Activated CD8-positive, alpha-beta memory T cell treated with anti-CD3 and anti-CD28 coated beads, Interleukin-2, amount 50 U/mL, for 24 hours (primary cell): ENCODE data around the gene DNAI1.

Experiments used
- DNase-seq: peaks from one replicate; pipeline ENCODE4 v3.0.0-alpha.2; 2020; ENCODE audit errors: extremely low read depth

Gene DNAI1

GRCh38 chr9:34541540-34541939 lies 82.9 kb downstream of the DNAI1 start:
- no peak for DNase-seq

GRCh38 chr9:34544035-34544434 lies 85.4 kb downstream of the DNAI1 start:
- no peak for DNase-seq

- no peak for DNase-seq
Observed at GRCh38 chr9:34545497-34545896, 86.9 kb downstream of the DNAI1 start.

- DNase-seq = no peak
Observed at GRCh38 chr9:34546102-34546833, 87.7 kb downstream of the DNAI1 start.

- no peak for DNase-seq
Observed at GRCh38 chr9:34546834-34547827, 88.5 kb downstream of the DNAI1 start.

GRCh38 chr9:34547960-34548611 lies 89.5 kb downstream of the DNAI1 start:
- no peak for DNase-seq

GRCh38 chr9:34549407-34549732 lies 90.8 kb downstream of the DNAI1 start:
- DNase-seq = no peak

- DNase-seq = no peak
Observed at GRCh38 chr9:34550016-34550680, 91.5 kb downstream of the DNAI1 start.

- DNase-seq = no peak
Observed at GRCh38 chr9:34550681-34551270, 92.2 kb downstream of the DNAI1 start.

- no peak for DNase-seq
Observed at GRCh38 chr9:34551751-34552605, 93.4 kb downstream of the DNAI1 start.

- DNase-seq = no peak
Observed at GRCh38 chr9:34552606-34552981, 94.0 kb downstream of the DNAI1 start.

- DNase-seq = no peak
Observed at GRCh38 chr9:34552986-34553385, 94.4 kb downstream of the DNAI1 start.

GRCh38 chr9:34553511-34554021 lies 95.0 kb downstream of the DNAI1 start:
- DNase-seq = no peak

- no peak for DNase-seq
Observed at GRCh38 chr9:34554211-34555001, 95.8 kb downstream of the DNAI1 start.

GRCh38 chr9:34555002-34555348 lies 96.4 kb downstream of the DNAI1 start:
- no peak for DNase-seq

- DNase-seq = no peak
Observed at GRCh38 chr9:34555500-34555899, 96.9 kb downstream of the DNAI1 start.

- DNase-seq = no peak
Observed at GRCh38 chr9:34555936-34556525, 97.4 kb downstream of the DNAI1 start.

GRCh38 chr9:34556949-34557348 lies 98.3 kb downstream of the DNAI1 start:
- DNase-seq = no peak
